HepG2 (cell line): ENCODE measurements around the gene CORT. TPM values are rescaled to one million over a fixed set of nuclear protein-coding genes. Genes with fewer than 3 reads are reported as not detected.

Experiments
- ATAC-seq: fragments of 200-7000 bp; cut with Tn5 transposase; 3 replicates; pipeline ENCODE4 v1.9.1; 2020; ENCODE audit warnings: mild to moderate bottlenecking, moderate library complexity
- BruUV-seq: library from RNA; stranded (reverse); fragments of 400-500 nt; replicated peaks from 2 replicates; lab custom pipeline; 2021; lab: Mats Ljungman, UMichigan
- CTCF ChIA-PET: fragments of 300-600 bp; formaldehyde crosslinking; extraction: SDS; loops from one replicate; lab custom pipeline; 2021; ENCODE audit warnings: low total read pairs, inconsistent platforms, low intra/inter-chr PET ratio; lab: Yijun Ruan, JAX
- POLR2A ChIA-PET: fragments of 350-600 bp; sonication (Branson Sonifier 250); formaldehyde crosslinking; loops from one replicate; lab custom pipeline; 2020; ENCODE audit warnings: antibody characterized with exemption, inconsistent platforms; lab: Yijun Ruan, JAX
- DNase-seq: peaks from one replicate; pipeline ENCODE4 v3.0.0-alpha.2; 2015; ENCODE audit warnings: low spot score
- FAIRE-seq: peaks from 3 replicates; lab custom pipeline; 2011; peaks lifted over from hg19 to GRCh38; lab: Jason Lieb, UNC
- H2AFZ ChIP-seq: one replicate; pipeline ENCODE4 v1.6.1; 2011; ENCODE audit warnings: low read length, inconsistent platforms
- H3K27ac ChIP-seq: fragments of 300-600 bp; 3 replicates; pipeline ENCODE4 v1.8.0; 2011; ENCODE audit warnings: mixed run types, mild to moderate bottlenecking, mixed read lengths, low read length, inconsistent platforms; ENCODE audit not compliant: insufficient read depth; ENCODE audit errors: extremely low read length
- H3K27me3 ChIP-seq, 2 experiments: fragments of 200-600 bp in 1 of 2; 2 replicates in 1 of 2; 3 replicates in 1 of 2; pipeline versions ENCODE4 v1.6.0 to v1.8.0; 2011; ENCODE audit warnings: low read length in 2 of 2, mild to moderate bottlenecking in 2 of 2, moderate library complexity in 2 of 2, inconsistent platforms in 1 of 2; ENCODE audit not compliant: insufficient read depth in 2 of 2, control insufficient read depth in 1 of 2
- H3K36me3 ChIP-seq, 2 experiments: fragments of 200-600 bp in 1 of 2; replicated peaks in 1 of 2; 2 replicates in 1 of 2; 3 replicates in 1 of 2; pipeline versions ENCODE4 v1.5.1 to v1.8.0; 2011; ENCODE audit warnings: low read length in 2 of 2, inconsistent platforms in 1 of 2; ENCODE audit not compliant: insufficient read depth in 2 of 2, control insufficient read depth in 1 of 2
- H3K4me1 ChIP-seq: 2 replicates; pipeline ENCODE4 v1.5.1; 2012; ENCODE audit warnings: low read length, inconsistent platforms; ENCODE audit not compliant: insufficient read depth
- H3K4me2 ChIP-seq: 2 replicates; pipeline ENCODE4 v1.6.0; 2011; ENCODE audit warnings: low read depth, low read length, inconsistent platforms
- H3K4me3 ChIP-seq, 3 experiments: fragments of 200-600 bp in 1 of 3; sonication (generic), shearing (Covaris generic) in 1 of 3; replicated peaks in 1 of 3; 2 replicates each; pipeline ENCODE4 v1.5.1; 2011 to 2016; ENCODE audit warnings: low read length in 3 of 3, inconsistent platforms in 2 of 3, low read depth in 2 of 3, mild to moderate bottlenecking in 2 of 3, control low read depth in 1 of 3, mixed read lengths in 1 of 3; ENCODE audit not compliant: insufficient read depth in 1 of 3
- H3K79me2 ChIP-seq: one replicate; pipeline ENCODE4 v1.6.1; 2011; ENCODE audit warnings: low read length, inconsistent platforms; ENCODE audit not compliant: insufficient read depth
- H3K9ac ChIP-seq: 2 replicates; pipeline ENCODE4 v1.6.0; 2011; ENCODE audit warnings: mild to moderate bottlenecking, low read depth, low read length, inconsistent platforms; ENCODE audit not compliant: insufficient read depth
- H3K9me3 ChIP-seq: 2 replicates; pipeline ENCODE4 v1.5.1; 2012; ENCODE audit warnings: mild to moderate bottlenecking, low read length
- H4K20me1 ChIP-seq: 2 replicates; pipeline ENCODE4 v1.6.0; 2011; ENCODE audit warnings: inconsistent platforms, mild to moderate bottlenecking, low read length, moderate library complexity; ENCODE audit not compliant: insufficient read depth
- ADNP ChIP-seq: sonication (generic); formaldehyde crosslinking; IDR thresholded peaks from 2 replicates; pipeline ENCODE4 v1.4.0; 2020; ENCODE audit warnings: missing genetic modification reagents
- ASH2L ChIP-seq: fragments of 300-600, 200-600 bp; sonication (generic); IDR thresholded peaks from 2 replicates; pipeline ENCODE4 v1.7.0; 2017; ENCODE audit warnings: low read depth, mild to moderate bottlenecking, moderate library complexity, mixed read lengths, low read length; ENCODE audit not compliant: insufficient read length
- BRF2 ChIP-seq: sonication (generic); formaldehyde crosslinking; IDR thresholded peaks from 2 replicates; pipeline ENCODE4 v1.8.1; 2022; ENCODE audit warnings: mild to moderate bottlenecking, missing genetic modification reagents
- CAMTA2 ChIP-seq: sonication (generic); formaldehyde crosslinking; IDR thresholded peaks from 2 replicates; pipeline ENCODE4 v1.4.0; 2020; ENCODE audit warnings: mild to moderate bottlenecking, missing genetic modification reagents, borderline replicate concordance
- CC2D1A ChIP-seq: sonication (generic); formaldehyde crosslinking; IDR thresholded peaks from 2 replicates; pipeline ENCODE4 v1.8.1; 2023; ENCODE audit warnings: mild to moderate bottlenecking, missing genetic modification reagents
- CHD4 ChIP-seq: fragments of 200-600 bp; sonication (generic); IDR thresholded peaks from 2 replicates; pipeline ENCODE4 v1.7.0; 2017; ENCODE audit warnings: mild to moderate bottlenecking, low read length, borderline replicate concordance
- LBX2 ChIP-seq: sonication (generic); formaldehyde crosslinking; IDR thresholded peaks from 2 replicates; pipeline ENCODE4 v1.5.0; 2020; ENCODE audit warnings: missing genetic modification reagents, mild to moderate bottlenecking, borderline replicate concordance
- NR1H2 ChIP-seq: sonication (generic); formaldehyde crosslinking; IDR thresholded peaks from 2 replicates; pipeline ENCODE4 v1.8.1; 2022; ENCODE audit warnings: low read depth, missing genetic modification reagents, borderline replicate concordance
- RAD21 ChIP-seq: fragments of 450-650 bp; formaldehyde crosslinking; IDR thresholded peaks from 2 replicates; pipeline ENCODE4 v1.5.0; 2020; ENCODE audit warnings: mild to moderate bottlenecking
- SRSF9 ChIP-seq: fragments of 200-400 bp; formaldehyde crosslinking; IDR thresholded peaks from 2 replicates; pipeline ENCODE4 v1.6.1; 2018; ENCODE audit warnings: borderline replicate concordance, mild to moderate bottlenecking, low read depth, low read length; ENCODE audit not compliant: insufficient read depth, poor library complexity, severe bottlenecking
- TERF1 ChIP-seq: sonication (generic); formaldehyde crosslinking; IDR thresholded peaks from 2 replicates; pipeline ENCODE4 v1.8.0; 2022; ENCODE audit warnings: mild to moderate bottlenecking, missing genetic modification reagents, moderate library complexity
- ZNF10 ChIP-seq: sonication (generic); formaldehyde crosslinking; IDR thresholded peaks from 2 replicates; pipeline ENCODE4 v1.4.0; 2020; ENCODE audit warnings: mild to moderate bottlenecking, low read depth, missing genetic modification reagents, borderline replicate concordance
- ZNF503 ChIP-seq: sonication (generic); formaldehyde crosslinking; IDR thresholded peaks from 2 replicates; pipeline ENCODE4 v1.4.0; 2020; ENCODE audit warnings: missing genetic modification reagents
- ZNF607 ChIP-seq: sonication (generic); formaldehyde crosslinking; IDR thresholded peaks from 2 replicates; pipeline ENCODE4 v1.5.1; 2020; ENCODE audit warnings: missing genetic modification reagents, mild to moderate bottlenecking, borderline replicate concordance
- ZNF629 ChIP-seq: sonication (generic); formaldehyde crosslinking; conservative IDR thresholded peaks from 2 replicates; pipeline ENCODE4 v1.5.0; 2020; ENCODE audit warnings: missing genetic modification reagents
- ZNF83 ChIP-seq: sonication (generic); formaldehyde crosslinking; IDR thresholded peaks from 2 replicates; pipeline ENCODE4 v1.4.0; 2020; ENCODE audit warnings: missing genetic modification reagents, mild to moderate bottlenecking, borderline replicate concordance
- WGBS: methylation state at CpG from one replicate; pipeline ENCODE4 v1.1.6; 2017; ENCODE audit warnings: low lambda C conversion rate; 5-methylcytosine and 5-hydroxymethylcytosine counted together
- in situ Hi-C: cut with HindIII; loops from 2 replicates; pipeline ENCODE4 v1.10.0; 2017; ENCODE audit warnings: low pct_unique_long_range_greater_than_20kb; ENCODE audit not compliant: extremely low pct_ligation_motif_present
- intact Hi-C: fragments of 100-400 bp; cut with micrococcal nuclease; formaldehyde crosslinking; loops from one replicate; pipeline ENCODE4 v1.10.0; 2022; ENCODE audit not compliant: unreplicated experiment
- polyA plus RNA-seq, 8 experiments: library from polyadenylated mRNA; depleted of rRNA in 3 of 8; stranded (reverse) in 7 of 8; unstranded in 1 of 8; fragments of >200 nt; fragmentation: Illumina TruSeq in 4 of 8; extraction: Trizol in 4 of 8; gene quantifications; 2 replicates each; pipeline versions ENCODE4 v1.2.1 to v1.2.3, GENCODE V29; 2011 to 2016; ENCODE audit warnings: low read depth in 4 of 8, missing spikeins in 1 of 8, mixed read lengths in 1 of 8; ENCODE audit not compliant: insufficient read depth in 1 of 8
- total RNA-seq, 5 experiments: library from RNA; depleted of rRNA; stranded (reverse); fragments of >200 nt; fragmentation: Illumina TruSeq; extraction: Trizol; gene quantifications; 2 replicates each; pipeline ENCODE4 v1.2.3, GENCODE V29; 2016; ENCODE audit warnings: low read depth in 1 of 5

Gene CORT
- total and polyA plus RNA-seq, 2 of the 13 experiments (the other 11 are each of a cell fraction or from before 2014, with no cell fraction given), result 0.11 to 0.62 TPM

- TF ChIP-seq CC2D1A (CRISPR knock-in tag), result no peak
Measured at GRCh38 chr1:10470043-10470442, 20.2 kb downstream of the CORT start (continued).

- WGBS, result 16% methylated on average over 15 of the region's 23 CpGs
- no peak overlapping the region for H2AFZ ChIP-seq
- POLR2A ChIA-PET, result interaction anchor here (1.1 kb wide), 1 partner anchor 14 kb away, joined by 3 read pairs; no protein-coding TSS in a partner anchor
- DNase-seq (no peak), ATAC-seq (peak; percentile 4), FAIRE-seq (no peak)
- intact Hi-C loops (loop anchor here (5.0 kb wide), 1 partner anchor 39 kb away; the partner anchor contains the start of gene CENPS), in situ Hi-C loops (loop anchor here (10.0 kb wide), 1 partner anchor 87 kb away; no protein-coding TSS in a partner anchor)
- H3K4me3 ChIP-seq, result peak overlapping the region; percentile 74 to 83 (median 77)
- H3K79me2 ChIP-seq, result peaks cover 22% of the 10 kb centered on the region
- no peaks in the 10 kb centered on the region for H3K9me3 ChIP-seq
- H3K27me3 ChIP-seq, result no peaks in the 10 kb centered on the region; a peak in 1 of 5 replicates
- peak overlapping the region; percentile 67 for H3K9ac ChIP-seq
- H3K4me2 ChIP-seq, result peak overlapping the region; percentile 83
- H3K36me3 ChIP-seq, result peaks cover 10 to 22% of the 10 kb centered on the region in 2 experiments; a peak in 4 of 5 replicates
- CTCF ChIA-PET, result no interaction called here
- BruUV-seq, result TSS peak; percentile 73
- H4K20me1 ChIP-seq, result no peaks in the 10 kb centered on the region
- peak overlapping the region; percentile 59 for H3K27ac ChIP-seq
- peaks cover 35% of the 10 kb centered on the region for H3K4me1 ChIP-seq
- TF ChIP-seq TERF1 (no peak), ASH2L (no peak), ZNF629 (CRISPR knock-in tag) (peak; percentile 97), RAD21 (CRISPR knock-in tag) (no peak; the same call in 1 of the 2 replicates), SRSF9 (no peak), ZNF503 (CRISPR knock-in tag) (no peak), BRF2 (no peak), ADNP (CRISPR knock-in tag) (peak; percentile 82; the same call in 1 of the 2 replicates), ZNF83 (CRISPR knock-in tag) (no peak), CAMTA2 (CRISPR knock-in tag) (0 out of 2 replicates have a peak, but pooled peaks have one; percentile 57), CHD4 (peak; percentile 73; the same call in 1 of the 2 replicates), ZNF607 (CRISPR knock-in tag) (no peak), ZNF10 (CRISPR knock-in tag) (no peak), NR1H2 (CRISPR knock-in tag) (no peak), LBX2 (CRISPR knock-in tag) (no peak)
Measured at GRCh38 chr1:10471411-10472219, 21.8 kb downstream of the CORT start.
